ENCODE data around the gene LPCAT2. TPM values are rescaled to one million over a fixed set of nuclear protein-coding genes. Genes with fewer than 3 reads are reported as not detected.

Gene LPCAT2
- total RNA-seq: 10 to 100 TPM; 29.6 to 41.6 TPM

GRCh38 chr16:55508941-55509931 is at the start of gene LPCAT2:
Gene LPCAT2 (plus strand): TSS chr16:55509072. CDS start chr16:55509182, 110 bp downstream.

DNA sequence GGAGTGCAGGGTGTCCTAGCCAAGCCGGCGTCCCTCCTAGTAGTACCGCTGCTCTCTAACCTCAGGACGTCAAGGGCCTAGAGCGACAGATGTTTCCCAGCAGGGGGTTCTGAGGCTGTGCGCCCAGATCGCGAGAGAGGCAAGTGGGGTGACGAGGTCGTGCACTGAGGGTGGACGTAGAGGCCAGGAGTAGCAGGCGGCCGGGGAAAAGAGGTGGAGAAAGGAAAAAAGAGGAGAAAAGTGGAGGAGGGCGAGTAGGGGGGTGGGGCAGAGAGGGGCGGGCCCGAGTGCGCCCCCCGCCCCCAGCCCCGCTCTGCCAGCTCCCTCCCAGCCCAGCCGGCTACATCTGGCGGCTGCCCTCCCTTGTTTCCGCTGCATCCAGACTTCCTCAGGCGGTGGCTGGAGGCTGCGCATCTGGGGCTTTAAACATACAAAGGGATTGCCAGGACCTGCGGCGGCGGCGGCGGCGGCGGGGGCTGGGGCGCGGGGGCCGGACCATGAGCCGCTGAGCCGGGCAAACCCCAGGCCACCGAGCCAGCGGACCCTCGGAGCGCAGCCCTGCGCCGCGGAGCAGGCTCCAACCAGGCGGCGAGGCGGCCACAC is 29.9 kb upstream of the LPCAT2 start, which contains the start of gene MMP2:
Gene MMP2, plus strand, starts transcription at position 372 of the 603 bp plus-strand sequence. CDS start 282 bp downstream, outside the sequence.

GRCh38 chr16:55566432-55567175 is 57.7 kb downstream of the LPCAT2 start, which contains the start of gene CAPNS2:
Gene CAPNS2 (plus strand): TSS chr16:55566684. CDS start chr16:55566757, 73 bp downstream.

Other genes with a start within 250 kb of the LPCAT2 start
- 1 to 10 TPM; 2.1 to 2.7 TPM for gene IRX6, start 184.9 kb upstream of the LPCAT2 start, total RNA-seq
- gene MMP2, start 29.9 kb upstream of the LPCAT2 start, total RNA-seq: 100 to 1,000 TPM; 113 to 225 TPM
- gene CAPNS2, start 57.6 kb downstream of the LPCAT2 start, total RNA-seq: under 1 TPM in 1 of 2 donors, not detected in 1; 1.00 TPM
- gene SLC6A2, start 146.9 kb downstream of the LPCAT2 start, total RNA-seq: not detected